ENCODE data around the gene GPR171. TPM values are rescaled to one million over a fixed set of nuclear protein-coding genes. Genes with fewer than 3 reads are reported as not detected.

GPR171 gene
- polyA plus RNA-seq, 3 donors = 0.20 TPM; not detected in 2

DNA sequence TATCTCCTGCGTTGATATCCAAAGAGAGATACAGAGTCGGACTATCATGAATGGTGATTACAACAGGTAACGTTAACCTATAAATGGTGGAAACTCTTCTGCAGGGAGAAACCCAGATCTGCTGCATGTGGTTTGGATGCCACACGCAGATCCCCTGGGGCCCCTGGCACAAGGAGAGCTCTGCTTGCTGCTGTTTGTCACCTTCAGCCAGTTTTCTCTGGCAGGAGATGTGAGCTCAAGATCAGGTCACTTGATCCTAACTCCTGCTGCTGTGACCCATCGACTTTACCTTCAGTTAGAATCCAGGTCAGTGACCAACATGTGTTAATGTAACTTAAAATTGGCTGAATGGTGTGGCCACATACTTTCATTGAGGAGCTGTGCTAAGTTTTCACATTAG lies 23.8 kb upstream of the GPR171 start:
- Mint-ChIP-seq H3K27me3 (ENCODE audit: low read depth in 3 of 3) (peaks cover 0 to 2% (median 0%) of the 10 kb centered on the region in 3 donors), H3K36me3 (peaks cover 6 to 7% of the 10 kb centered on the region in 2 donors), H3K4me1 (peaks cover 39% of the 10 kb centered on the region), H3K9me3 (peaks cover 5 to 10% (median 6%) of the 10 kb centered on the region in 7 donors), H3K4me3 (no peak overlapping the region), H3K27ac (peak overlapping the region in 2 of 7 donors; percentile 63 to 73)
- no peaks in the 10 kb centered on the region for H3K27me3 ChIP-seq (ENCODE audit: control insufficient read depth in 2 of 2, insufficient read depth in 2 of 2, low read length in 2 of 2)
- no peaks in the 10 kb centered on the region for H4K20me1 ChIP-seq (ENCODE audit: insufficient read depth, low read length)
- H3K4me1 ChIP-seq (ENCODE audit: control insufficient read depth in 1 of 2, insufficient read depth in 2 of 2, low read length in 2 of 2) = peaks cover 26 to 43% of the 10 kb centered on the region in 2 donors
- H3K9me3 ChIP-seq (replicated peaks in 1 of 2; ENCODE audit: control insufficient read depth in 1 of 2, insufficient read depth in 1 of 2, low read length in 2 of 2) = peaks cover 0 to 4% of the 10 kb centered on the region in 2 donors
- WGBS (ENCODE audit: insufficient coverage) = 90% methylated on average over 4 of the region's 5 CpGs
- H3K4me3 ChIP-seq (replicated peaks in 1 of 3; ENCODE audit: low read depth in 2 of 3, low read length in 3 of 3) = no peak overlapping the region
- H3K79me2 ChIP-seq (ENCODE audit: insufficient read depth, low read length) = no peaks in the 10 kb centered on the region
- no peak overlapping the region for H3K9ac ChIP-seq (ENCODE audit: insufficient read depth, low read length, poor library complexity, severe bottlenecking)
- H2AFZ ChIP-seq (ENCODE audit: insufficient read depth, low read depth, low read length, poor library complexity, severe bottlenecking) = peak overlapping the region; percentile 71
- no peak for DNase-seq
- peak overlapping the region in 1 of 2 donors; percentile 51 for H3K27ac ChIP-seq (ENCODE audit: low read depth in 1 of 2, low read length in 2 of 2)
- no peaks in the 10 kb centered on the region for H3K36me3 ChIP-seq (replicated peaks in 1 of 2; ENCODE audit: control insufficient read depth in 1 of 2, insufficient read depth in 2 of 2, low read length in 2 of 2)
- H3K4me2 ChIP-seq (replicated peaks; ENCODE audit: extremely low read depth, low read length, poor library complexity, severe bottlenecking) = no peak overlapping the region
- intact Hi-C loops (cut with micrococcal nuclease) = loop anchor here (2.0 to 5.0 kb wide), 2 partner anchors 56 to 60 kb away; no protein-coding TSS in a partner anchor
- TF ChIP-seq, protein P1, sequence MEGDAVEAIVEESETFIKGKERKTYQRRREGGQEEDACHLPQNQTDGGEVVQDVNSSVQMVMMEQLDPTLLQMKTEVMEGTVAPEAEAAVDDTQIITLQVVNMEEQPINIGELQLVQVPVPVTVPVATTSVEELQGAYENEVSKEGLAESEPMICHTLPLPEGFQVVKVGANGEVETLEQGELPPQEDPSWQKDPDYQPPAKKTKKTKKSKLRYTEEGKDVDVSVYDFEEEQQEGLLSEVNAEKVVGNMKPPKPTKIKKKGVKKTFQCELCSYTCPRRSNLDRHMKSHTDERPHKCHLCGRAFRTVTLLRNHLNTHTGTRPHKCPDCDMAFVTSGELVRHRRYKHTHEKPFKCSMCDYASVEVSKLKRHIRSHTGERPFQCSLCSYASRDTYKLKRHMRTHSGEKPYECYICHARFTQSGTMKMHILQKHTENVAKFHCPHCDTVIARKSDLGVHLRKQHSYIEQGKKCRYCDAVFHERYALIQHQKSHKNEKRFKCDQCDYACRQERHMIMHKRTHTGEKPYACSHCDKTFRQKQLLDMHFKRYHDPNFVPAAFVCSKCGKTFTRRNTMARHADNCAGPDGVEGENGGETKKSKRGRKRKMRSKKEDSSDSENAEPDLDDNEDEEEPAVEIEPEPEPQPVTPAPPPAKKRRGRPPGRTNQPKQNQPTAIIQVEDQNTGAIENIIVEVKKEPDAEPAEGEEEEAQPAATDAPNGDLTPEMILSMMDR (IDR thresholded peaks at IDR 0.05) = no peak

DNA sequence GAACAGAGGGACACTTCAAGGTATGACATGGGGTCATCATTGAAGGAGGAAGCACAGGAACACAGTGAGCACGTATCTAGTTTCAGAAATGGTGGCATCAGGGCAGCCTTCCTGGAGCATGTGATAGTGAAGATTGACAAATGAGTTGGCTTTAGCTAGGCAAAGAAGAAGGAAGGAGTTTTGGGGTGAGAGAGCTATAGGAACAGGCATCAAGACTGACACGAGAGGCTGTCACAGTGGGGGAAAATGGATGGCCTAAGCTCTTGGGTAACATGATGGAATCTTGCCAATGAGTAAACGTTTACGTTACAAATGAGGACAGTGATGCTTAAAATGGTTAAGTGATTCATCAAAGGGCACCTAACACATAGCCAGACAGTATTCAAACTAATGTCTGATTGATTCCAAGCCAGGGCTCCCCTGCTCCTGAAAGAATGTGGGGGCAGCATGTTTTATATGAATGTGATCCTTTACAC lies 23.1 kb upstream of the GPR171 start:
- no peak overlapping the region for H3K4me2 ChIP-seq (replicated peaks; ENCODE audit: extremely low read depth, low read length, poor library complexity, severe bottlenecking)
- peaks cover 35% of the 10 kb centered on the region for H3K4me1 Mint-ChIP-seq
- peak overlapping the region; percentile 46 to 82 (median 78) for H3K27ac Mint-ChIP-seq
- peak overlapping the region; percentile 71 for H2AFZ ChIP-seq (ENCODE audit: insufficient read depth, low read depth, low read length, poor library complexity, severe bottlenecking)
- H3K9me3 ChIP-seq (replicated peaks in 1 of 2; ENCODE audit: control insufficient read depth in 1 of 2, insufficient read depth in 1 of 2, low read length in 2 of 2) = peaks cover 0 to 6% of the 10 kb centered on the region in 2 donors
- no peak overlapping the region for H3K9ac ChIP-seq (ENCODE audit: insufficient read depth, low read length, poor library complexity, severe bottlenecking)
- peaks cover 0 to 2% (median 0%) of the 10 kb centered on the region in 3 donors for H3K27me3 Mint-ChIP-seq (ENCODE audit: low read depth in 3 of 3)
- no peaks in the 10 kb centered on the region for H4K20me1 ChIP-seq (ENCODE audit: insufficient read depth, low read length)
- peaks cover 6 to 15% (median 9%) of the 10 kb centered on the region in 7 donors for H3K9me3 Mint-ChIP-seq
- intact Hi-C loops (cut with micrococcal nuclease) = loop anchor here (2.0 to 5.0 kb wide), 2 partner anchors 57 to 59 kb away; no protein-coding TSS in a partner anchor
- H3K36me3 Mint-ChIP-seq = peaks cover 6 to 8% of the 10 kb centered on the region in 2 donors
- DNase-seq = peak; percentile 74 to 87 (median 85)
- peaks cover 24 to 37% of the 10 kb centered on the region in 2 donors for H3K4me1 ChIP-seq (ENCODE audit: control insufficient read depth in 1 of 2, insufficient read depth in 2 of 2, low read length in 2 of 2)
- no peak overlapping the region for H3K4me3 Mint-ChIP-seq
- TF ChIP-seq, protein P1 (IDR thresholded peaks at IDR 0.05) = no peak
- H3K79me2 ChIP-seq (ENCODE audit: insufficient read depth, low read length) = no peaks in the 10 kb centered on the region
- no peaks in the 10 kb centered on the region for H3K27me3 ChIP-seq (ENCODE audit: control insufficient read depth in 2 of 2, insufficient read depth in 2 of 2, low read length in 2 of 2)
- H3K27ac ChIP-seq (ENCODE audit: low read depth in 1 of 2, low read length in 2 of 2) = peak overlapping the region in 1 of 2 donors; percentile 51
- H3K4me3 ChIP-seq (replicated peaks in 1 of 3; ENCODE audit: low read depth in 2 of 3, low read length in 3 of 3) = no peak overlapping the region
- WGBS (ENCODE audit: insufficient coverage) = 0% methylated on average over 2 of the region's 4 CpGs
- no peaks in the 10 kb centered on the region for H3K36me3 ChIP-seq (replicated peaks in 1 of 2; ENCODE audit: control insufficient read depth in 1 of 2, insufficient read depth in 2 of 2, low read length in 2 of 2)
